A549 (cell line): ENCODE results near the gene BIN1.

Experiments used
- CTCF ChIP-seq: fragments of >200 bp; sonication (Bioruptor Twin); formaldehyde crosslinking; IDR thresholded peaks from 3 replicates; pipeline ENCODE4 v1.5.1; 2016
- HDAC2 ChIP-seq: fragments of 200-600 bp; sonication (generic); IDR thresholded peaks from 2 replicates; pipeline ENCODE4 v1.6.1; 2016
- JUNB ChIP-seq: fragments of >200 bp; sonication (Bioruptor Twin); formaldehyde crosslinking; IDR thresholded peaks from 2 replicates; pipeline ENCODE4 v1.6.1; 2016
- MAZ ChIP-seq: fragments of 150-350 bp; IDR thresholded peaks from 2 replicates; pipeline ENCODE4 v1.6.1; 2014; ENCODE audit warnings: antibody characterized with exemption, low read depth, low read length, borderline replicate concordance
- NFE2L2 ChIP-seq: fragments of 150-350 bp; conservative IDR thresholded peaks from 2 replicates; pipeline ENCODE4 v1.6.1; 2014; ENCODE audit warnings: low read length
- NR3C1 ChIP-seq: fragments of >200 bp; sonication (Bioruptor Twin); formaldehyde crosslinking; IDR thresholded peaks from 3 replicates; pipeline ENCODE4 v1.6.1; 2017
- POLR2A ChIP-seq: IDR thresholded peaks from 2 replicates; pipeline ENCODE4 v1.6.1; 2012; ENCODE audit warnings: mild to moderate bottlenecking, low read length
- TFCP2L1 ChIP-seq: fragments of 250-450 bp; sonication (Bioruptor Pico); IDR thresholded peaks from 2 replicates; pipeline ENCODE4 v1.5.0; 2021; ENCODE audit warnings: mild to moderate bottlenecking
- TF ChIP-seq, protein P1 (sequence below): fragments of 450-650 bp; IDR thresholded peaks from 2 replicates; pipeline ENCODE4 v1.6.1; 2014; ENCODE audit warnings: antibody characterized with exemption

GRCh38 chr2:127098711-127099110 is 8.2 kb downstream of the BIN1 start:
- TF ChIP-seq CTCF, result no peak
- no peak for TF ChIP-seq POLR2A
- TF ChIP-seq TFCP2L1 (CRISPR knock-in tag), result no peak
- TF ChIP-seq HDAC2, result no peak
- TF ChIP-seq NR3C1, result no peak
- no peak for TF ChIP-seq JUNB
- no peak for TF ChIP-seq NFE2L2
- no peak for TF ChIP-seq MAZ
- TF ChIP-seq, protein P1, sequence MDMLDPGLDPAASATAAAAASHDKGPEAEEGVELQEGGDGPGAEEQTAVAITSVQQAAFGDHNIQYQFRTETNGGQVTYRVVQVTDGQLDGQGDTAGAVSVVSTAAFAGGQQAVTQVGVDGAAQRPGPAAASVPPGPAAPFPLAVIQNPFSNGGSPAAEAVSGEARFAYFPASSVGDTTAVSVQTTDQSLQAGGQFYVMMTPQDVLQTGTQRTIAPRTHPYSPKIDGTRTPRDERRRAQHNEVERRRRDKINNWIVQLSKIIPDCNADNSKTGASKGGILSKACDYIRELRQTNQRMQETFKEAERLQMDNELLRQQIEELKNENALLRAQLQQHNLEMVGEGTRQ, result no peak
